HepG2 (cell line): ENCODE measurements around the gene ANKS4B. TPM values are rescaled to one million over a fixed set of nuclear protein-coding genes. Genes with fewer than 3 reads are reported as not detected.
A peak's percentile ranks its signal among the peaks of the same experiment; 100 is the strongest.

Experiments
- ARID5B ChIP-seq: IDR thresholded peaks from 2 replicates; pipeline ENCODE4 v1.4.0; 2020; ENCODE audit warnings: mild to moderate bottlenecking, missing genetic modification reagents
- SRSF4 ChIP-seq: fragments of 200-400 bp; formaldehyde crosslinking; IDR thresholded peaks from one replicate; pipeline ENCODE4 v1.6.1; 2018; ENCODE audit warnings: mild to moderate bottlenecking, low read depth, low read length, moderate library complexity; ENCODE audit not compliant: poor library complexity, severe bottlenecking
- TCF12 ChIP-seq, 2 experiments: fragments of 450-650 bp in 1 of 2; sonication (generic) in 1 of 2; formaldehyde crosslinking in 1 of 2; IDR thresholded peaks; 2 replicates each; pipeline versions ENCODE4 v1.6.1 to v1.8.0; 2017 to 2022; ENCODE audit warnings: antibody characterized with exemption in 1 of 2, mild to moderate bottlenecking in 1 of 2, missing genetic modification reagents in 1 of 2, moderate library complexity in 1 of 2
- TEAD3 ChIP-seq: optimal IDR thresholded peaks from 2 replicates; pipeline ENCODE3; 2016; ENCODE audit warnings: borderline replicate concordance
- THAP11 ChIP-seq: IDR thresholded peaks from 2 replicates; pipeline ENCODE4 v1.6.1; 2016; ENCODE audit warnings: missing biosample characterization, missing genetic modification reagents
- ZMYM4 ChIP-seq: sonication (generic); formaldehyde crosslinking; IDR thresholded peaks from 2 replicates; pipeline ENCODE4 v1.8.1; 2023; ENCODE audit warnings: mild to moderate bottlenecking, missing genetic modification reagents
- ZNF564 ChIP-seq: sonication (generic); formaldehyde crosslinking; IDR thresholded peaks from 2 replicates; pipeline ENCODE4 v1.8.1; 2023; ENCODE audit warnings: mild to moderate bottlenecking, missing genetic modification reagents
- ZNF660 ChIP-seq: sonication (generic); formaldehyde crosslinking; IDR thresholded peaks from 2 replicates; pipeline ENCODE4 v1.5.1; 2020; ENCODE audit warnings: mild to moderate bottlenecking, low read depth, missing genetic modification reagents, borderline replicate concordance
- ZNF772 ChIP-seq: sonication (generic); formaldehyde crosslinking; IDR thresholded peaks from 2 replicates; pipeline ENCODE4 v1.5.0; 2020; ENCODE audit warnings: mild to moderate bottlenecking, missing genetic modification reagents
- polyA plus RNA-seq, 8 experiments: library from polyadenylated mRNA; depleted of rRNA in 3 of 8; stranded (reverse) in 7 of 8; unstranded in 1 of 8; fragments of >200 nt; fragmentation: Illumina TruSeq in 4 of 8; extraction: Trizol in 4 of 8; gene quantifications; 2 replicates each; pipeline versions ENCODE4 v1.2.1 to v1.2.3, GENCODE V29; 2011 to 2016; ENCODE audit warnings: low read depth in 4 of 8, missing spikeins in 1 of 8, mixed read lengths in 1 of 8; ENCODE audit not compliant: insufficient read depth in 1 of 8
- total RNA-seq, 5 experiments: library from RNA; depleted of rRNA; stranded (reverse); fragments of >200 nt; fragmentation: Illumina TruSeq; extraction: Trizol; gene quantifications; 2 replicates each; pipeline ENCODE4 v1.2.3, GENCODE V29; 2016; ENCODE audit warnings: low read depth in 1 of 5
- TF ChIP-seq, protein P1 (sequence below), 2 experiments: fragments of 450-650 bp in 1 of 2; sonication (generic) in 1 of 2; formaldehyde crosslinking in 1 of 2; IDR thresholded peaks; 2 replicates each; pipeline versions ENCODE4 v1.6.1 to v1.8.0; 2016 to 2022; ENCODE audit warnings: antibody characterized with exemption in 1 of 2, mild to moderate bottlenecking in 1 of 2, missing genetic modification reagents in 1 of 2
- TF ChIP-seq, protein P2 (sequence below): sonication (generic); formaldehyde crosslinking; IDR thresholded peaks from 2 replicates; pipeline ENCODE4 v1.8.0; 2022; ENCODE audit warnings: mild to moderate bottlenecking, missing genetic modification reagents

The ANKS4B gene
- total and polyA plus RNA-seq, 2 of the 13 experiments (the other 11 are each of a cell fraction or from before 2014, with no cell fraction given) = 6.5 to 30.0 TPM

- peak; percentile 62; the same call in 1 of the 2 replicates for TF ChIP-seq ARID5B (CRISPR knock-in tag)
- peak; percentile 54; the same call in 1 of the 2 replicates for TF ChIP-seq THAP11 (CRISPR knock-in tag)
- TF ChIP-seq, protein P1, sequence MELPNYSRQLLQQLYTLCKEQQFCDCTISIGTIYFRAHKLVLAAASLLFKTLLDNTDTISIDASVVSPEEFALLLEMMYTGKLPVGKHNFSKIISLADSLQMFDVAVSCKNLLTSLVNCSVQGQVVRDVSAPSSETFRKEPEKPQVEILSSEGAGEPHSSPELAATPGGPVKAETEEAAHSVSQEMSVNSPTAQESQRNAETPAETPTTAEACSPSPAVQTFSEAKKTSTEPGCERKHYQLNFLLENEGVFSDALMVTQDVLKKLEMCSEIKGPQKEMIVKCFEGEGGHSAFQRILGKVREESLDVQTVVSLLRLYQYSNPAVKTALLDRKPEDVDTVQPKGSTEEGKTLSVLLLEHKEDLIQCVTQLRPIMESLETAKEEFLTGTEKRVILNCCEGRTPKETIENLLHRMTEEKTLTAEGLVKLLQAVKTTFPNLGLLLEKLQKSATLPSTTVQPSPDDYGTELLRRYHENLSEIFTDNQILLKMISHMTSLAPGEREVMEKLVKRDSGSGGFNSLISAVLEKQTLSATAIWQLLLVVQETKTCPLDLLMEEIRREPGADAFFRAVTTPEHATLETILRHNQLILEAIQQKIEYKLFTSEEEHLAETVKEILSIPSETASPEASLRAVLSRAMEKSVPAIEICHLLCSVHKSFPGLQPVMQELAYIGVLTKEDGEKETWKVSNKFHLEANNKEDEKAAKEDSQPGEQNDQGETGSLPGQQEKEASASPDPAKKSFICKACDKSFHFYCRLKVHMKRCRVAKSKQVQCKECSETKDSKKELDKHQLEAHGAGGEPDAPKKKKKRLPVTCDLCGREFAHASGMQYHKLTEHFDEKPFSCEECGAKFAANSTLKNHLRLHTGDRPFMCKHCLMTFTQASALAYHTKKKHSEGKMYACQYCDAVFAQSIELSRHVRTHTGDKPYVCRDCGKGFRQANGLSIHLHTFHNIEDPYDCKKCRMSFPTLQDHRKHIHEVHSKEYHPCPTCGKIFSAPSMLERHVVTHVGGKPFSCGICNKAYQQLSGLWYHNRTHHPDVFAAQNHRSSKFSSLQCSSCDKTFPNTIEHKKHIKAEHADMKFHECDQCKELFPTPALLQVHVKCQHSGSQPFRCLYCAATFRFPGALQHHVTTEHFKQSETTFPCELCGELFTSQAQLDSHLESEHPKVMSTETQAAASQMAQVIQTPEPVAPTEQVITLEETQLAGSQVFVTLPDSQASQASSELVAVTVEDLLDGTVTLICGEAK (IDR thresholded peaks at IDR 0.05) = no peak
- TF ChIP-seq, protein P1 (CRISPR knock-in tag; IDR thresholded peaks at IDR 0.05) = 0 out of 2 replicates have a peak, but pooled peaks have one; percentile 44
- no peak for TF ChIP-seq SRSF4
- TF ChIP-seq, protein P2, sequence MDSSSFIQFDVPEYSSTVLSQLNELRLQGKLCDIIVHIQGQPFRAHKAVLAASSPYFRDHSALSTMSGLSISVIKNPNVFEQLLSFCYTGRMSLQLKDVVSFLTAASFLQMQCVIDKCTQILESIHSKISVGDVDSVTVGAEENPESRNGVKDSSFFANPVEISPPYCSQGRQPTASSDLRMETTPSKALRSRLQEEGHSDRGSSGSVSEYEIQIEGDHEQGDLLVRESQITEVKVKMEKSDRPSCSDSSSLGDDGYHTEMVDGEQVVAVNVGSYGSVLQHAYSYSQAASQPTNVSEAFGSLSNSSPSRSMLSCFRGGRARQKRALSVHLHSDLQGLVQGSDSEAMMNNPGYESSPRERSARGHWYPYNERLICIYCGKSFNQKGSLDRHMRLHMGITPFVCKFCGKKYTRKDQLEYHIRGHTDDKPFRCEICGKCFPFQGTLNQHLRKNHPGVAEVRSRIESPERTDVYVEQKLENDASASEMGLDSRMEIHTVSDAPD (CRISPR knock-in tag) = no peak
- peak; percentile 26 for TF ChIP-seq TEAD3 (CRISPR knock-in tag)
- TF ChIP-seq TCF12 (IDR thresholded peaks at IDR 0.05) = no peak
- TF ChIP-seq TCF12 (CRISPR knock-in tag; IDR thresholded peaks at IDR 0.05) = no peak
- peak; percentile 78; the same call in 1 of the 2 replicates for TF ChIP-seq ZNF772 (CRISPR knock-in tag)
- no peak for TF ChIP-seq ZNF660
- peak; percentile 65; the same call in 1 of the 2 replicates for TF ChIP-seq ZMYM4 (CRISPR knock-in tag)
- TF ChIP-seq ZNF564 (CRISPR knock-in tag) = 0 out of 2 replicates have a peak, but pooled peaks have one; percentile 63
These were observed 50.2 kb downstream of the ANKS4B start (continued) for GRCh38 chr16:21283521-21284289.
